Measurements from ENCODE around the gene RAP1B. TPM values are rescaled to one million over a fixed set of nuclear protein-coding genes. Genes with fewer than 3 reads are reported as not detected.
"Not testable (repeated sequence)": the region's sequence is repeated elsewhere in the genome, so short reads cannot be mapped to it uniquely, and the experiment has no call there.

RAP1B gene
- total RNA-seq, 4 donors from 2014 or later: 114 to 181 (median 149) TPM

DNA sequence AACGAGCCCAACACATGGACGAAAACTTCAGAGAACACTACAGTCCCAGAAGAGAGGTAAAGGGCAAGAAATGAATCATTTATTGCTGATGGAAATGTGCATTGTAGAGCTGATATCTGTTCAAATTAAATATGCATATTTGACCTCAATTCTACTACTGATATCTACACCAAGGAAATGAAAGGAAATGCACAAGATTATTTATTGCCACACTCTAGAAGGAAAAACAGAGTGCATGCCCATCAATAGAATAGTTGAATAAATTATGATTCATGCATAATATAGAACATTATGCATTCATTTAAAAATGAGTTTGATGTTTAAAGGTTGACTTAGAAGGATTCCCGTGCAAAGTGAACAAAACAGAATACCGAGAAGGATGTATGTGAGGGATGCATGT, 60.5 kb downstream of the RAP1B start:
- peaks cover 0 to 9% (median 4%) of the 10 kb centered on the region in 4 donors for H3K4me1 ChIP-seq
- no peak for TF ChIP-seq EP300 (IDR thresholded peaks at IDR 0.05)
- TF ChIP-seq POLR2A (IDR thresholded peaks at IDR 0.05; ENCODE audit: low read depth): no peak
- no peak for TF ChIP-seq POLR2AphosphoS5 (IDR thresholded peaks at IDR 0.05)
- no peak for TF ChIP-seq CTCF (IDR thresholded peaks at IDR 0.05)
- H3K27ac ChIP-seq (replicated peaks in 1 of 4): no peak overlapping the region
- 93% methylated on average over 4 of the region's 4 CpGs for WGBS
- intact Hi-C loops (cut with DNase I): no loop called here
- H3K36me3 ChIP-seq: peaks cover 0 to 5% (median 0%) of the 10 kb centered on the region in 4 donors
- no peaks in the 10 kb centered on the region for H3K9me3 ChIP-seq
- no peaks in the 10 kb centered on the region for H3K27me3 ChIP-seq
- DNase-seq (ENCODE audit: extremely low spot score): no peak
- no peak overlapping the region for H3K4me3 ChIP-seq

- TF ChIP-seq POLR2AphosphoS5 (IDR thresholded peaks at IDR 0.05): no peak
- TF ChIP-seq EP300 (IDR thresholded peaks at IDR 0.05): no peak
- no peak for TF ChIP-seq CTCF (IDR thresholded peaks at IDR 0.05)
- TF ChIP-seq POLR2A (IDR thresholded peaks at IDR 0.05; ENCODE audit: low read depth): no peak
- intact Hi-C loops (cut with DNase I): no loop called here
- Histone ChIP-seq H3K4me1 (peaks cover 0 to 6% (median 0%) of the 10 kb centered on the region in 4 donors), H3K27me3 (no peaks in the 10 kb centered on the region), H3K36me3 (no peaks in the 10 kb centered on the region), H3K4me3 (no peak overlapping the region), H3K27ac (replicated peaks in 1 of 4) (no peak overlapping the region), H3K9me3 (no peaks in the 10 kb centered on the region)
- 92% methylated on average over 4 of the region's 4 CpGs for WGBS
- no peak for DNase-seq (ENCODE audit: extremely low spot score)
These were observed 63.1 kb downstream of the RAP1B start for GRCh38 chr12:68673788-68674187.

- DNase-seq (ENCODE audit: extremely low spot score): no peak
- H3K4me3 ChIP-seq: no peak overlapping the region
- H3K4me1 ChIP-seq: peaks cover 0 to 6% (median 0%) of the 10 kb centered on the region in 4 donors
- H3K27ac ChIP-seq (replicated peaks in 1 of 4): no peak overlapping the region
- intact Hi-C loops (cut with DNase I): no loop called here
- TF ChIP-seq CTCF (IDR thresholded peaks at IDR 0.05) (no peak), POLR2AphosphoS5 (IDR thresholded peaks at IDR 0.05) (no peak), POLR2A (IDR thresholded peaks at IDR 0.05; ENCODE audit: low read depth) (no peak), EP300 (IDR thresholded peaks at IDR 0.05) (no peak)
- H3K36me3 ChIP-seq: no peaks in the 10 kb centered on the region
- no peaks in the 10 kb centered on the region for H3K9me3 ChIP-seq
- H3K27me3 ChIP-seq: no peaks in the 10 kb centered on the region
These were observed 63.7 kb downstream of the RAP1B start for GRCh38 chr12:68674376-68674775.

GRCh38 chr12:68675101-68675842, 64.6 kb downstream of the RAP1B start:
- WGBS: 48% methylated on average over 5 of the region's 5 CpGs
- no peak for DNase-seq (ENCODE audit: extremely low spot score)
- H3K27ac ChIP-seq (replicated peaks in 1 of 4): no peak overlapping the region
- no peaks in the 10 kb centered on the region for H3K36me3 ChIP-seq
- H3K9me3 ChIP-seq: no peaks in the 10 kb centered on the region
- H3K27me3 ChIP-seq: no peaks in the 10 kb centered on the region
- peaks cover 0 to 6% (median 0%) of the 10 kb centered on the region in 4 donors for H3K4me1 ChIP-seq
- intact Hi-C loops (cut with DNase I): no loop called here
- no peak overlapping the region for H3K4me3 ChIP-seq
- TF ChIP-seq EP300 (IDR thresholded peaks at IDR 0.05) (no peak), CTCF (IDR thresholded peaks at IDR 0.05) (no peak), POLR2A (IDR thresholded peaks at IDR 0.05; ENCODE audit: low read depth) (no peak), POLR2AphosphoS5 (IDR thresholded peaks at IDR 0.05) (peak in 1 of 2 donors; percentile 11)

DNA sequence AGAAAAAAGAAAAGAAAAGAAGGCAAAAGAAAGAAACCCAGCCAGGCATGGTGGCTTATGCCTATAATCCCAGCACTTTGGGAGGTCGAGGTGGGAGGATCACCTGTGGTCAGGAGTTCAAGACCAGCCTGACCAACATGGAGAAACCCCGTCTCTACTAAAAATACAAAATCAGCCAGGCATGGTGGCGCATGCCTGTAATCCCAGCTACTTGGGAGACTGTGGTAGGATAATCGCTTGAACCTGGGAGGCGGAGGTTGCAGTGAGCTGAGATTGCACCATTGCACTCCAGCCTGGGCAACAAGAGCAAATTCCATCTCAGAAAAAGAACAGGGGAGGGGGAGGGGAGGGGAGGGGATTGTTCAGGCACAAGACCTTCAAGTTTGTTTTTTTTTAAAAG, 66.2 kb downstream of the RAP1B start:
- 95% methylated on average over 5 of the region's 5 CpGs for WGBS
- H3K4me3 ChIP-seq; H3K4me1 ChIP-seq; H3K27ac ChIP-seq (replicated peaks in 1 of 4); intact Hi-C loops (cut with DNase I); H3K36me3 ChIP-seq; DNase-seq (ENCODE audit: extremely low spot score); H3K27me3 ChIP-seq; H3K9me3 ChIP-seq: not testable (repeated sequence)

All from esophagus muscularis mucosa (tissue), 4 donors.